Suprapubic skin (tissue), 4 donors: ENCODE measurements around the gene EPHA4.

Experiments
- POLR2A ChIP-seq, 2 donors: fragments of 450-650 bp; IDR thresholded peaks; one replicate each; pipeline ENCODE4 v1.6.1; 2017; ENCODE audit warnings: antibody characterized with exemption in 2 of 2, mild to moderate bottlenecking in 2 of 2, moderate library complexity in 2 of 2
- POLR2AphosphoS5 ChIP-seq, 3 donors: sonication (generic); formaldehyde crosslinking; IDR thresholded peaks; one replicate each; pipeline ENCODE4 v1.6.1; 2017; ENCODE audit warnings: antibody characterized with exemption in 3 of 3
- TF ChIP-seq, protein P1 (sequence below), 2 donors: fragments of 200-600 bp in 1 of 2; fragments of 450-650 bp in 1 of 2; sonication (generic) in 1 of 2; IDR thresholded peaks; one replicate each; pipeline ENCODE4 v1.5.1; 2016 to 2019; ENCODE audit warnings: antibody characterized with exemption in 2 of 2, mild to moderate bottlenecking in 1 of 2, moderate library complexity in 1 of 2

DNA sequence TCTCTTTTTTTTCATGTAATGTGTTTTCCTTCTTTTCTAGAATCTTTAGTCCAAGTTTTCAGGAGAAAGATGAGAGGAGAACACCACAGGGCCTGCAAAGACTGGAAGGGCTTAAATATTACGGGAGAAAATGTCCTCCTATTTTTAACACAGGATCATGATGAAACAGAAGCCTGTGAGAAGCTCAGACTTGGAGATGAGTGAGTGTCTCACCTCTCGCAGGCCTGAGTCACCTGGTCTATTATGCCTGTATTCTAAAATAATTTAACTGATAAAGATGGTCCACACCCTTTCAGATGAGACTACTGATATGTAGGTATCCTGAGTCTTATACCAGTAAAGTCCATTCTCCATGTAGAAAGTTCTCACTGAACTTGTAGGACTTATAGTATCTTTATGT, 143.2 kb downstream of the EPHA4 start:
- TF ChIP-seq POLR2A (IDR thresholded peaks at IDR 0.05) (no peak), POLR2AphosphoS5 (IDR thresholded peaks at IDR 0.05) (no peak)
- TF ChIP-seq, protein P1, sequence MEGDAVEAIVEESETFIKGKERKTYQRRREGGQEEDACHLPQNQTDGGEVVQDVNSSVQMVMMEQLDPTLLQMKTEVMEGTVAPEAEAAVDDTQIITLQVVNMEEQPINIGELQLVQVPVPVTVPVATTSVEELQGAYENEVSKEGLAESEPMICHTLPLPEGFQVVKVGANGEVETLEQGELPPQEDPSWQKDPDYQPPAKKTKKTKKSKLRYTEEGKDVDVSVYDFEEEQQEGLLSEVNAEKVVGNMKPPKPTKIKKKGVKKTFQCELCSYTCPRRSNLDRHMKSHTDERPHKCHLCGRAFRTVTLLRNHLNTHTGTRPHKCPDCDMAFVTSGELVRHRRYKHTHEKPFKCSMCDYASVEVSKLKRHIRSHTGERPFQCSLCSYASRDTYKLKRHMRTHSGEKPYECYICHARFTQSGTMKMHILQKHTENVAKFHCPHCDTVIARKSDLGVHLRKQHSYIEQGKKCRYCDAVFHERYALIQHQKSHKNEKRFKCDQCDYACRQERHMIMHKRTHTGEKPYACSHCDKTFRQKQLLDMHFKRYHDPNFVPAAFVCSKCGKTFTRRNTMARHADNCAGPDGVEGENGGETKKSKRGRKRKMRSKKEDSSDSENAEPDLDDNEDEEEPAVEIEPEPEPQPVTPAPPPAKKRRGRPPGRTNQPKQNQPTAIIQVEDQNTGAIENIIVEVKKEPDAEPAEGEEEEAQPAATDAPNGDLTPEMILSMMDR (IDR thresholded peaks at IDR 0.05), result no peak
